Fibroblast of skin of left quadriceps (primary cell): ENCODE data around the gene GGTLC1.
"Not testable (repeated sequence)": the region's sequence is repeated elsewhere in the genome, so short reads cannot be mapped to it uniquely, and the experiment has no call there.

Source experiments
- DNase-seq, 2 experiments: peaks; one replicate each; pipeline ENCODE4 v3.0.0-alpha.2; 2013; ENCODE audit warnings: low read depth in 2 of 2

GGTLC1 gene

DNA sequence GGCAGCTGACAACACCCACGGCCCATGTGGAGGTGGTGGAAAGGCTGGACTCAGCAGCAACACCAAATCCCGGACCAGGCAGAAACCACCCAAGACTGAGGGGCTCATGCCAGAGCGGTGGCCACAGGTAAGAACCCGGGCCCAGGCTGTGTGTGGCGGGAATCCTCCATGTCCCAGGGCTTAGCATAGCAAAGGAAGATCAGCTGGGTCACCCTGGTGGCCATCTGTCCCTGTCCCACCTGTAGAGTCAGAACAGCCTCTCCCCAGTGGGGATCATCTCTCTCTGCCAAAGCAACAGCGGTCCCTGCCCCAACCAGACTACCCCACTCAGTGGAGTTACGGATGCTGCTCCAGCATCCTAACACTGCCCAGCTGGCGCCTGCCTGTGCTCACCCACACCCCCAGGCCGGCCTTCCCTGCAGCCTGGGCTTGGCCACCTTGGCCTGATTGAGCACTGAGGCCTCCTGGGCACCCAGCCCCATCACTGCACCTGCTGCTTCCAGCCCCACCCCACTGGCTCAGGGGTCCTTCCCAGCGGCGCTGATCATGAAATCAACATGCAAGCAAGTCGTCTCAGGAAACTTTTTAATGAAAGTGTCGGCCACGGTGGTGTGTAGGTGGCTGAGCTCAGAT lies 5.5 kb upstream of the GGTLC1 start:
- DNase-seq = not testable (repeated sequence)

DNA sequence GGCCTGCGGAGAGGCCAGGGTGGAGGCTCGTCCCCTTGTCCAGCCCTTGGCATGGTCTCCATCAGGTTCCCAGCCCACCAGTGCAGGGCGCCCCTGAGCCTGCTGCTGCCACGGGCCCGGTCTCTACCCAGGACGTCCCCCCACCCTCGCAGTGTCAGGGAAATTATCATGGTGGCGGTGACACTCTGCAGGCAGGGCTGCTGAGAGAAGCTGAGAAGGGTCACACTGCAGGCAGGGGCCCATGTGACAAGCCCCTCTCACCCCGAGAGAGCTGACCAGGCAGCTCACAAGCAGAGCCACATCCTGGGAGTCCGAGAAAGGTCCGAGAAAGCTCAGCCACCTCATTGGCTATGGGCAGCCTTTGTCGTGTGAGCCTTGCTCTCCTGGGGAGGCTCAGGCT lies 4.9 kb upstream of the GGTLC1 start:
- not testable (repeated sequence) for DNase-seq

DNA sequence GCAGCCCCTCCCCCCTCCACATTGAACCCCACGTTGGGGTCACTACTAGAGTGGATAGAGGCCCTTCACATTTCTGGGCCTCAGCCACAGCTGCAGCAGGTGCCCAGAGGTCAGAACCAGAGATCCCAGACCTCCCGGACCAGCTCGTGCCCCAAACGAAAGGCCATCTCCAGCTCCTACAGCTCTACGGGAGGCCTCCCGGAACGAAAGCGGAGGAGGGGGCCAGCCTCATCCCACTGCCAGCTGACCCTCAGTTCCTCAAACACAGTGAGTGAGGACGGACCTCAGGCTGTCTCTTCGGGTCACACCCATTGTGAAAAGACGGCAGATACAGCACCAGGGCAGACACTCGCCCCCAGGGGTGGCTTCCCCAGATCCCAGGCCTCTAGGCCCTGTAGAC lies 1.7 kb upstream of the GGTLC1 start:
- not testable (repeated sequence) for DNase-seq

DNA sequence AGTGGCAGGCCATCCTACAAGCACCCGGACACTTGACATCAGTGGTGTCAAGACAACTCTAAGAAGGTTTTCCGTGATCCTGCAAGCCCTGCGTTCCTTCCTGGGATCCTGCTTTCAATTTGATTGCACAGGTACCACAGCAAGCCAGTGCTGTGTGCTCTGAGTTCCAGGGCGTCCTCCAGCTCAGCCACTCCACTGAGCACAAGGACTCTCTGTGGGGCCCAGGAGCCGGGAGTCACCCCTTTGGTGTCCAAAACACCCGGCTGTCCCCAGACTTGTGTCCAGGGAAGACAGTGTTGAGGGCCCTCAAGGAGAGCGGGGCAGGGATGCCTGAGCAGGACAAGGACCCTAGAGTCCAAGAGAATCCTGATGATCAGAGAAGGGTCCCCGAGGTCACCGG lies 387 bp upstream of the GGTLC1 start:
- DNase-seq = not testable (repeated sequence)

DNA sequence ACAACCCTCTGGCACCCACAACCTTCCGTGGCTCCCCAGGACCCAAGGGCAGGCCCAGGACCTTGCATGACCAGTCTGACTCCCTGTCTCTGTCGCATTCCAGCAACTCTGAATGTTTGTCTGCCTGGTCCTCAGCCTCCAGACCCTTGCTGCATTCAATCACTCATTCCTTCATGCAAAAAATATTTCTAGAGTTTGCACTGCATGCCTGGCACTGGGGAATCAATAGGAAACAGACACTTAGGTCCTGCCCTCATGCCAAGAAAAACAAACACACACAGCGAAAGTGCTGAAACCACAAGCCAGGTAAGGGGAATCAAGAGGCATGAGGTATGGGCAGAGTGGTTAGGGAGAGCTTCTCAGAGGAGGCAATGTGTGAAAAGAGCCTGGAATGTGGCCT lies 1.9 kb downstream of the GGTLC1 start:
- not testable (repeated sequence) for DNase-seq

DNA sequence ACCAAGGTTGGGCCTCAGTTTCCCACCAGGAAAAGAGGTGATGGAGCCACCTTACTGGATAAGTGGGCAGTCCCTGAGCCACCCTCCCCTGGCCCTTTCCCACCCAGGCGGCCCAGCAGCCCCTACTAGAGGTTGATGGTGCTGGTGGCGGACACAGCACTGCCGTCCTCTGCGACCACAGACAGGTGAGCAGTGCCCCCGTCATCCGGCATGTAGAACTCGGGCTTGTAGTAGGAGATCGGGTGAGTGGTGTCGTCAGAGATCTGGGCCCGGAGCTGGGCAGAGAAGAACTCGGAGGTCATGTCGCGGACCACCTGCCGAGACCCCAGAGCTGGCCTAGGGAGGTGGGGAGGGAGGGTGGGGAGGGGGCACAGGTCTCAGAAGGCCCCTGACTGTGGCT lies 2.3 kb downstream of the GGTLC1 start:
- DNase-seq = not testable (repeated sequence)

DNA sequence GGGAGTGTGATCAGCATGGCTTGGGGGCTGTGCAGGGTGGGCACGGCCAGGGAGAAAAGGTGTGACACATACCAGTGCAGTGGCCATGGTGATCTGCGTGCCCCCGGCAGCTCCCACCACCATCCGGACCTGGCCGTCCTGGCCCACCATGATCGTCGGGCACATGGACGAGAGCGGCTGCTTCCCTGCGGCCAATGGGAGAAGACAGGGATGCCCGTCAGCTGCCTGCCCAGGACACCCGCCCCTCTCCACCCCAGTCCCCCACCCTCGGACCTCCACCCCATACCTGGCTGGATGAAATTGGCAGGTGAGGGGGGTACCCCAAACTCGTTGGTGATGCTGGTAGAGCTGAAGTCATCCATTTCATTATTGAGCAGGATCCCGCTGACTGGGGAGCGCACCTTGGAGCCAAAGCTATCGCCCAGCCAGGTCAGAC lies 2.8 kb downstream of the GGTLC1 start:
- not testable (repeated sequence) for DNase-seq

DNA sequence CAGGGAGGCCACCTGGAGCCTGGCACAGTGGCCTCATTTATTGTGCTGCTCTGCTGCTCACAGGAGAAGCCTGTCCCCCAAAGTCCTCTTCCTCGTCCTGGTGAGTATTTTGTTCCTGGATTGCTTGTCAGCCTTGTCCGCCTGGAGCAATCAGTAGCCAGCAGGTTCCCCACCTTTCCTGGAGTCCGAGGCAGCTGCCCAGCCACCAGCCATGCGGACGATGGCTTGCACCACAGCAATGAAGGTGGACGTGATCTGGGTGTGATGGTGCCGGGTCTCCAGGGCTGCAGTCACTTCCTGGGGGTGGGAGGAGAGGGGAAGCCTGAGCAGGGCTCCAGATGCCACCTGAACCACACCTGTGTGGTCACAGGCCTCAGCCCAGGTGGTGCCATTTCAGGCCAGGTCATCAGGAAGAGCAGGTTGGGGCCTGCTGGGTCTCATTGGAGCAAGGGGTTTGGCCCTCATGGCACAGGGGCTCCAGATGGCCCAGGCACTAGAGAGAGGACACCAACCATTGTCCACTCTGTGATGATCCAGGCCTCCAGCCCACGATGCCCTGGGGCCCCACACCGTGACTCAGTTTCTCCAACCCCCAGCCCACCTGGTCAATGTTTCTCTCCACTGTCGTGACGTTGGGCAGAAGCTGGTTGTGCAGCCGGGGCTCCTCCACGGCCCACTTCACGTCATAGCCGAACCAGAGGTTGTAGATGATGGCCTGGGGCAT lies 3.4 kb downstream of the GGTLC1 start:
- DNase-seq = not testable (repeated sequence)

DNA sequence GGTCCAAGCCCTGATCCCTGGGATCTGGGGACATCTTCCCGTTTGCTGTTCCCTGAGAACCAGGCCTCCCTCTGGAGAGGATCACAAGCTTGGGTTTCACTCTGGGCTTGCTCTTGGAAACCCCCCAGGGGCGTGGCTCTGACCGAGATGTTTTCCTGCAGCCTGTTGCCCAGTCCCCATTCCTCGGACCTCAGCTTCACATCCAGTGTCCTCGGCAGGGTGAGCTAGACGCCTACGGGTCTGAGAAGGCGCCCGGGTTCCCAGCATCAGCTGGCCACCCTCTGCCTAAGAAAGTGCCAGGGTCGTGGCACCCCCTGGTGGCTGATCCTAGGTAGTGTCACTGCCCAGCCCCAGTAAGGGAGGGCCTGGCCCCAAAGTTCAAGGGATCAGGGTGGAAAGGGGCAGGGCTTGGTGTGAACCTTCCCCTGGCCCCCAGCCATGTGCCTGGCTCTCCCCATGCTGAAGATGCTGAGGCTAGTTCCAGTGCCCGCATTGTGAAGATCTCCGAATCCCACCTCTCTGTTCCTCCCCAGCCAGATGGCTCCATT lies 4.0 kb downstream of the GGTLC1 start:
- DNase-seq = not testable (repeated sequence)

DNA sequence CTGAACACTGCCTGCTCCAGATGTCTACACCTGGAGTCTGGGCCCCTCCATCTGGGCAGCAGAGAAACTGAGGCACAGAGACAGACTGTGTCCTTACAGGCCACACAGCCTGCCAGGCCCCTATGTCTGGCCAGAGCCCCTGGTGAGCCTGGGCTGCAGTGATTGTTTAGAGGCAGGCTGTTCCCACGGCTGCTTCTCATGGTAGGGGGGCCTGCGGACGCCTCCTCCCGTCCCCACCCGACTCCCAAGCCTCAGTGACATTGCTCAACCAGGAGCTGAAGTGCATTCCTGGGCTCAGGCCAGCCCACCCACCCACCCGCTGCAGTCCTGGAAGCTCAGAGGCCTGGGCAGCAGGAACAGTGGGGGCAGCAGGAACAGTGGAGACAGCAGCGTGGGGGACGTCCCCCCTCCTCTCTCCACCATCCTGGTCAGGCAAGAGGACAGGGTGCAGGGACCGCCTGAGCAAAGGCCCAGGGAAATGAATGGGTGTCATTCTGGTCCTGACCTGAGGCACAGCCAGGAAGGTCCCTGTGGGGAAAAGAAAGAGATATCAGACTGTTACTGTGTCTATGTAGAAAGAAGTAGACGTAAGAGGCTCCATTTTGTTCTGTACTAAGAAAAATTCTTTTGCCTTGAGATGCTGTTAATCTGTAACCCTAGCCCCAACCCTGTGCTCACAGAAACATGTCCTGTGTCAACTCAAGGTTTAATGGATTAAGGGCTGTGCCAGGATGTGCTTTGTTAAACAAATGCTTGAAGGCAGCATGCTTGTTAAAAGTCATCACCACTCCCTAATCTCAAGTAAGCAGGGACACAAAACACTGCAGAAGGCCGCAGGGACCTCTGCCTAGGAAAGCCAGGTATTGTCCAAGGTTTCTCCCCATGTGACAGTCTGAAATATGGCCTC lies 6.2 kb downstream of the GGTLC1 start:
- not testable (repeated sequence) for DNase-seq

DNA sequence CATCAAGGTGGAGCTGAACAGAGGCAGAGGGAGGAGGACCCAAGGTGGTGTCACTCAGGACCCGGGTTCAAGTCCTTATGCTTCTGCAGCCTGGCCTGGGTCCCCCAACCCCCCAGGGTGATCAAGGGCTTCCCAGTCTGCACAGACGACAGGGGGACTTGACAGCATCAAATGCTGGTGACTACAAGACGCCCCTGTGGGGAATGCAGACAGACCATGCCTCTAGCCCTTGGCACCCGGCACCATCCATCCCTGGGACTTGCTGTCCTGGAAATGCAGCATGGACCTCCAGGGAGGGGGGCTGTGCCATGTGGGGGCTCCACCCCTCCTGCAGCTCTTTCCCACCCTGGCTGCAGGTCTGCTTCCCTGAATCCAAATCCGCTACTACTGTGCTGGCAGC lies 7.1 kb downstream of the GGTLC1 start:
- not testable (repeated sequence) for DNase-seq

DNA sequence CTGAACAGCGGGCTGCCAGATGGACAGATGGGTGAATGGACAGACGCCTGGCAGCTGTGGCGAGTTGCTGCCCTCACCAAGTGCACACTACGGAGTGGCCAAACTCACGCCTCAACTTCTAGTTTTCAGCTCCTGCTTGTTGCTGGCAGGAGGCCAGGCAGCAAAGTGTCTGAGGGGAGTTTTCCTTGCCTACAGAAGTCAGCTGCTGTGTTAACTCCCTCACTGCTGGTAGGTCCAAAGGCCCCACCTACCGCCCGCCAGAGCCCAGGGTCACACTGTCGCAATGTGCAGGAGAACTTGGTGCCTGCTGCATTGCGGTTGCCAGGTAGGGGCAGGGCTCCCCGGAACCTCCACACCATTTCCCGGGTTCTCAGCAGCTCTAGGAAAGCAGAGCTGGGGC lies 7.6 kb downstream of the GGTLC1 start:
- not testable (repeated sequence) for DNase-seq

DNA sequence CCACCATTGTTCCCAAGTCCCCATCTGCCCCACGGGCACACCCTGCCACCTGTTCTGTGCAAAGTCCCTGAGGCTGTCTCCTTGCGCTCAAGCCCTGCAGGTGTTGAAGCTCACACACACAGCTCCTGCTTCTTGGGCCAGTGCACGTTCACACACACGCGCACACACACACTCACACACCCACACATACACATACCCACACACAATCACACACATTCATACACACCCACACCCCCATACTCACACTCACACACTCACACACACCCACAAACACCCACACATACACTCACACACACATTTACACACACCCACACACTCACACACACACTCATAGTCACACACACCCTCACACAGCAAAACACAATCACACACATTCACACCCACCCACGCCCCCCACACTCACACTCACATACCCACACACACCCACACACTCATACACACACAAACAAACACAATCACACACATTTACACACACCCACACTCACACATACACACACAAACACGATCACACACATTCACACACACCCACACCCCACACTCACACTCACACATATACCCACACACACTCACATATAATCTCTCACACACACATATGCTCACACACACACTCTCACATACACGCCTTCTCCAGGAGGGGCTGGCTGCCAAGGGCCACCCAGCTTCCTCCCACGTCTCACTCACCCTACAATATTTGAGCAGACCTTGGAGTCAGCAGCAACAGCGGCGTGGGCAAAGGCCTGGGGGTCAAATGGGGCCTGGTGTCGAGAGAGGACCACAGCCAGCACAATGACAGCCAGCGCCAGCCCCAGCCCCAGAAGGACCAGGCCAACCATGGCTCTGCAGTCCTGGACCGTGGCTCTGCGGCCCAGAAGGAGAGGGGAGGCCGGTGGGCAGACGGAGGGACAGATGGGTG lies 8.4 kb downstream of the GGTLC1 start:
- not testable (repeated sequence) for DNase-seq

DNA sequence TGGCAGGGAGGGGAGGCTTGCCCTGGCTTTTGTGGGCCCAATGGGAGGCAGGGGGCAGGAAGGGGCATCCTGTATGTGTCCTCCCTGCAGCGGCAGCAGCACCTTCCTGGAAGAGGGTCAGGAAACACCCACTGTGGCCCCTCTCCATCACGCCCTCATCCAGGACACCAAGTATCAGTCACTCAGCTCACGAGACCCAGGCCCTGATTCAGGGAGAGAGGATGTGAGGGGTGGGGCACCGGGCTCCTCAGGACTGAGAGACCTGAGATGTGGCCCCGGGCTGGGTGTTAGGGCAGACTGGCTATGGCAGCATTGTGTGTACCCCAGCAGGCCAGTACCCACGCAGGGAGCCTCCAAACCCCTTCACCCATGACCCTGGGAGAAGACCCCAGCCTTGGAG lies 9.2 kb downstream of the GGTLC1 start:
- not testable (repeated sequence) for DNase-seq

DNA sequence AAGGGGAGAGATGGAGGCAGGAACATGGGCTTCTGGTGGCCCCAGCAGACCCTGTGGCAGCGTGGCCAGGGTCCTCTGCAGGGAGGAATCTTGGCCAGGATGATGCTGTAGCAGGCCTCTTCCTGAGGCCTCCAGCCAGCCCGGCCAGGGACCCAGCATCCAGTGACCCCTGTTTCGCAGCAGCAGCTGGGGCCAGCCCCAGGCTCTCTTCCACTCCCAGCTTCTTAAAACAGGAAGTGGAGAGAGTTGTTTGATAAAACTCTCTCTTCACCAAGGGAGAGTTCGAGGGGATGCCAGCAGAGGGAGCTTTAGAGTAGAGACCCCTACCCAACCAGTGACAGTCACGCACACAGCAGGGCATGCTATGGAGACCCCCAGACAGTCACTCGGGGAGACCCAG lies 10.1 kb downstream of the GGTLC1 start:
- not testable (repeated sequence) for DNase-seq

DNA sequence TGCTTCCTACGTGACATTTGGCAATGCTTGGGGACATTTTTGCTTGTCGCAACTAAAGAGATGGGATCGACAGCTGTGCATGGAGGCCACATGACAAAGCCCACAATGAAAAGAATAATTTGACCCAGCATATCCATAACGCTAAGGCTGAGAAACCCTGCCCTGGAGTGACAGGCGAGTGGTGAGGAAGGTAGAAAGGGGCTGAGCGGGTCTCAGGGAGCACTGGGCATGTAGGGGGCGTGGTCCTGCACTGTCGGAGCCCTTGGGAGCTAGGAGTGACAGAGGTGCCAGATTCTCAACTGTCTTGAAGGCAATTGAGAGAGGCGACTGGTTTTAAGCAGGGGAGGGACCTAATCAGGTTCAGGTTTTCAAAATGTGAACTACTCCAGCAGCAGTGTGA lies 13.6 kb downstream of the GGTLC1 start:
- no peak for DNase-seq

DNA sequence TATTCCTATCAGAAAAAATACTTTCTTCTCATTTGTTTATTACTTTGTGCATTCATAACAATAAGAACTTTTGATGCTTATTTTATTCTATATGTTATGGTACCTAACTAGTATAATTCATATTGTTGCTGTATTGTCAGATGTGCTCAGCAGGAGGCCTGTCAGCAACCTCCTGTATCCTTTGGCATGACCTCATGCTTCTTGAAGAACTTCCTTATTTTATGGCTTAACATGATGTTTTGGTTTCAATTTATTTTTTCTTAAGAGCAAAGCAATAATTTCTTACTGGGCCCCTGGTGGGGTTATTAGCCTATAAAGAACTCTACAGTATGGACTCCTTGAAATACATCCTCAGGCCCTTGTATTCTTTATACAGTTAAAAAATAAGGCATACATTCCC lies 17.3 kb downstream of the GGTLC1 start:
- no peak for DNase-seq

DNA sequence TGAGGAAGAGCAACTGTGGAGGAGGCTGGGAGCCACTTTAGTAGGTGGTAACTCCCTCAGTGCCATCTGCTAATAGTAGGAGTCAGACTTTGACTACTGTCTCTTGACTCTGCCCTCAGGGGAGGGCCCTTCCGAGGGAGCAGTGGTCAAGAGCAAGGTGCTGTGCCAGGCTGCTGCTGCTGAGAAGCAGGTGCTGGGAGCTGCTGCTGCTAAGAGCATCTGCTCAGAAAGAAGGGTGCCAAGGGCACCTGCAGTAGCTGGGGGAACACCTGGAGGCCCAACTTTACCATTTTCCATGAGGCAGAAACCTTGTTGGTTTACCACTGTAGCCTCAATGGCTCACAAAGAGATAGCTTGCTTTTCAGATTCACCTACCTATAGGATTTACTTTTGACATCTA lies 18.5 kb downstream of the GGTLC1 start:
- DNase-seq = no peak

DNA sequence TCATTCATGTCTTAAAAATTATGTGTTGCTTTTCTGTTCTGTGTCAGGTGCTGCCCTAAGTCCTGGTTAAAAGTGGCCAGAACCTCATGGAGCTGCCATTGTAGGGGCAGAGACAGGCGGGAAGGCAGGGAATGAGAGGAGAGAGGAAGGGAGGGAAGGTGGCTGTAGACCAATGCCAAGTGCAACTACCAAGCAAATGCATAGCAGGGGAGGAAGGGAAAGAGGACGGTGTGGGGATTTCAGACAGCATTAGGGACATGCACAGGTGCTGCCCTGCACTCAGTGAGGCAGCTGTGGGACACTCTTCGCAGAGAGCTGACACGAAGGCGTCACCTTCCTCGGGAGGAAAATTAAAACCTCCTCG lies 21.0 kb downstream of the GGTLC1 start:
- DNase-seq = no peak

DNA sequence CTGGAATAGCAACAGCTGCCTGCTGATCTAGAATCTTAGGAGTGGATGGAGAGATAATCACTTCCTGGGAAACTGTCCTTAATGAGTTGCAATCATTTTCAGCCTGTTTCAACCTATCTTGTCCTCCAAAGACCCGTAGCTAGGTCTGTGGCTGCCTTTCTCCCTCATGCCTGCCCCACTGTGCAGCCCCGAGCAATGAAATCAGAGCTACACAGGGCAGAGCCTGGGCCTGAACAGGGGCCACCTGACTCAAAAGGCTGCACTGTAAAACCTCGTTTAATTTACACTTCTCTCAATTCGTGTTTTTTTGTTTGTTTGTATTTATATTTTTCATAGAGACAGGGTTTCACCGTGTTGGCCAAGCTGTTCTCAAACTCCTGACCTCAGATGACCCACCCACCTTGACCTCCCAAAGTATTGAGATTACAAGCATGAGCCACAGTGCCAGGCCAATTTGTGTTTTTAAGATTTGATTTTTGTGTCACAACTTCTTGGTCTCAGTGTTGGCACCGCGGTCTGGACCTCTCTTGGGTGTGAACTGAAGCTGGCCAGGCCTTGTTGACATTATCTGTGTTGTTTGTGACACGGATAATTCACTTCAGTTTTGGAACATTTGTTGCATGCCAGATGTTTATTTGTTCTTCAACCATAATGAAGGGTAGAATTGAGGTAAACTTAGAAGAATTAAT lies 21.5 kb downstream of the GGTLC1 start:
- DNase-seq = no peak
